22Rv1 (cell line): ENCODE measurements around the gene ZDBF2.

Source experiments
- CTCF ChIP-seq: fragments of 450-650 bp; IDR thresholded peaks from 2 replicates; pipeline ENCODE4 v1.5.1; 2017; ENCODE audit warnings: mild to moderate bottlenecking
- ZFX ChIP-seq: fragments of 450-650 bp; IDR thresholded peaks from 2 replicates; pipeline ENCODE4 v1.6.1; 2017; ENCODE audit warnings: antibody characterized with exemption, borderline replicate concordance

- TF ChIP-seq CTCF: no peak
- no peak for TF ChIP-seq ZFX
Observed at GRCh38 chr2:206225435-206226232, 48.8 kb upstream of the ZDBF2 start.
